T-helper 17 cell (primary cell): ENCODE results near the gene WDR93. TPM values are rescaled to one million over a fixed set of nuclear protein-coding genes. Genes with fewer than 3 reads are reported as not detected.

Source experiments
- ATAC-seq: fragments of 150-1000 bp; cut with Tn5 transposase; 2 replicates; pipeline ENCODE4 v1.10.0; 2021; ENCODE audit warnings: mild to moderate bottlenecking, moderate library complexity
- DNase-seq, 3 donors: peaks; one replicate each; pipeline versions ENCODE4 v3.0.0 to v3.0.0-alpha.2; 2020 to 2021
- H3K9me3 ChIP-seq: one replicate; pipeline ENCODE4 v1.7.0; 2013; ENCODE audit warnings: low read length, mild to moderate bottlenecking; ENCODE audit not compliant: control insufficient read depth, poor library complexity, severe bottlenecking
- H3K27ac Mint-ChIP-seq: one replicate; pipeline ENCODE4 v1.8.0; 2022; ENCODE audit warnings: mild to moderate bottlenecking, moderate library complexity, mixed read lengths
- H3K27me3 Mint-ChIP-seq: one replicate; pipeline ENCODE4 v1.8.0; 2022; ENCODE audit warnings: mixed read lengths
- H3K36me3 Mint-ChIP-seq: one replicate; pipeline ENCODE4 v1.8.0; 2022; ENCODE audit warnings: low read depth, mixed read lengths
- H3K4me1 Mint-ChIP-seq: one replicate; pipeline ENCODE4 v1.8.0; 2022; ENCODE audit warnings: mild to moderate bottlenecking, mixed read lengths
- H3K4me3 Mint-ChIP-seq: one replicate; pipeline ENCODE4 v1.8.0; 2022; ENCODE audit warnings: mild to moderate bottlenecking, moderate library complexity, mixed read lengths
- total RNA-seq, 4 donors: library from RNA in 2 of 4; stranded (reverse) in 2 of 4; gene quantifications; one replicate each; pipeline ENCODE4 v1.2.3 and lab custom pipeline; 2022 to 2026

WDR93 gene
- total RNA-seq, 2 donors from 2014 or later = 0.18 TPM; not detected in 1

GRCh38 chr15:89654301-89654761, 36.3 kb upstream of the WDR93 start:
- no peak for DNase-seq
- Mint-ChIP-seq H3K27me3 (peaks cover 71% of the 10 kb centered on the region), H3K27ac (no peak overlapping the region), H3K4me3 (peak overlapping the region; percentile 72), H3K4me1 (peaks cover 9% of the 10 kb centered on the region), H3K36me3 (peaks cover 12% of the 10 kb centered on the region)
- no peak for ATAC-seq
- H3K9me3 ChIP-seq = no peaks in the 10 kb centered on the region

DNA sequence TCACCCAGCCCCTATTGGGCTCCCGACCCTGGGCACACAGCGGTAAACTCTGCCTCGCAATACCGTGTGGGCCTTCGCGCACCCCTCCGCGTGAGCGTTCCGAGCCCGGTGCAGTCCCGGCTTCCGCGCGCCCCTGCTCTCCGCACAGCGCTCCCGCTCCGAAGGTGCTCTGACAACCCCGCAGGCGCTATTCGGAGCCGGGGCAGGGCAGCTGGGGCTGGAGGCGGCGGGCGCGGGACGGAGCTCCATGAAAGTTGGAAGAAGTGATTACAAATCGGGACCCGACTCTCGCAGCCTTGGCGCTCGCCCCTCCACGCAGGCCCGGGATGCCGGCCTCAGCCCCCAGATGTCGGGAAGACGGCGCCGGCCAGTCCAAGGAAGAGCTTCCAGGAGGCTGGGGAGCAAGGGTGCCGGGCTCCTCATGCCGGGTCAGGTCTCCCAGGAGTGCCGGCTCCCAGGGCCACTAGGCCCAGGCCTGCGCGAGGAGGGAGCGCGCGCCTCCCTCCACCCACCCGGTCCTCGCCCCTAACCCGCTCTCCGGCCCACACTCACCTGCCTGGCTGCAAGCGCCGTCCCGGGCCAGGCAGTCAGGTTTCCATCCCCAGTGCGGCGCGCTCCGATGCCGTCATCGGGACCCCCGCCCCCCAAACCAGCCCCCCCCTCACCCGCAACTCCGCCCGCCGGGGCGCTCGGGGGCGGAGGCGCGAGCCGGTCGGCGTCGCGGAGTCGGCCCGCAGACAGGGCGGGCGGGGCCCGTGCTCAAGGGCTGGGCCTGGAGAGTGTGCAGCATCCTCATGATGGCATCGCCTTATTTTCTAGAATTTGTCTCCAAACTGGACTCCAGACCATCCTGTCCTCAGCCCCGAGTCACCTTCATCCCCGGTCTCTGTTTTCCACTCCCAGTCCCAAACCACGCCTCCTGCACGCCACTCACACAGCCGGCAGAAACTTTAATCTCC, 35.5 kb upstream of the WDR93 start, which contains the start of gene KIF7:
Gene KIF7 (minus strand): TSS at position 621 of the 959 bp plus-strand sequence. CDS start 2,537 bp downstream, outside the sequence.
- H3K27ac Mint-ChIP-seq = no peak within 1 kb of the TSS
- peaks cover 72% of the 10 kb centered on the region for H3K27me3 Mint-ChIP-seq
- no peak for DNase-seq

DNA sequence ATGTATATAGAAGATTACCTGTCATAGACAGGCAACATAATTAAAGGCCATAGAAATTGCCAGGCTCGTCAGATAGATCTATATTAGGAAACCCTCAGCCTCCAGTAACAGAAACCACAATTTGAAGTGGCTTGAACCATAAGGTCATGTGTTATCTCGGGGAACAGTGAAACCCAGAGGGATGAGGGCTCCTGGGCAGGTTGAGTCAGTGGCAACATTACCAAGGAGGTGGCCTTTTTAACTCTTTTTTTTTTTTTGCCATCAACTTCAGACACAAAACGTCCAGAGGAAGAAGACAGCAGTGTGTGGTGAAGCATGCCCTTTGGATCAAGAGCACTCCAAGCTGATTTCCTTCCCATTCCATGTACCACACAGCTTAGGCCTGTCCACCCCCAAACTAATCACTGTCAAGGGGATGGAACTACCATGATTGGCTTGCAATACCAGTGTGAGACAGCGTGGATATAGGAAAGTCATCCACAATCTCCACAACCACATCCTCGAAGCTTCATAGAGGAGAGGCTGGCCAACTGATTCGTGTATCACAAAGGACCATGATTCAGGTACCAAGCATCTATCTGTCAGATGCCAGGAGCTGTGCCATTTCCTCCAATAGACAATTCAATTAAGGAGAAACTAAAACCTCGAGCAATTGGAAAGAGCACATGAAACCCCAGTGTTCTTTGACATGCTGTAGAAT, 34.3 kb upstream of the WDR93 start:
- ATAC-seq = no peak
- Mint-ChIP-seq H3K36me3 (peaks cover 14% of the 10 kb centered on the region), H3K27me3 (peaks cover 75% of the 10 kb centered on the region), H3K4me1 (peaks cover 9% of the 10 kb centered on the region), H3K27ac (no peak overlapping the region), H3K4me3 (no peak overlapping the region)
- H3K9me3 ChIP-seq = no peaks in the 10 kb centered on the region
- DNase-seq = no peak

More for the DNA sequence above, 35.5 kb upstream of the WDR93 start, which contains the start of gene KIF7:
- peak within 1 kb of the TSS; percentile 82 for H3K4me3 Mint-ChIP-seq
- peak; percentile 37 for ATAC-seq
- H3K4me1 Mint-ChIP-seq = peaks cover 9% of the 10 kb centered on the region
- no peaks in the 10 kb centered on the region for H3K9me3 ChIP-seq
- peaks cover 12% of the 10 kb centered on the region for H3K36me3 Mint-ChIP-seq

- peaks cover 14% of the 10 kb centered on the region for H3K36me3 Mint-ChIP-seq
- no peak overlapping the region for H3K4me3 Mint-ChIP-seq
- peaks cover 73% of the 10 kb centered on the region for H3K27me3 Mint-ChIP-seq
- H3K9me3 ChIP-seq = no peaks in the 10 kb centered on the region
- H3K27ac Mint-ChIP-seq = no peak overlapping the region
- DNase-seq (no peak), ATAC-seq (no peak)
- peaks cover 12% of the 10 kb centered on the region for H3K4me1 Mint-ChIP-seq
These were observed 32.9 kb upstream of the WDR93 start for GRCh38 chr15:89657686-89658200.

GRCh38 chr15:89659295-89659694, 31.3 kb upstream of the WDR93 start:
- H3K27ac Mint-ChIP-seq = no peak overlapping the region
- H3K36me3 Mint-ChIP-seq = peaks cover 9% of the 10 kb centered on the region
- H3K27me3 Mint-ChIP-seq = peaks cover 63% of the 10 kb centered on the region
- ATAC-seq = no peak
- no peak for DNase-seq
- peaks cover 7% of the 10 kb centered on the region for H3K4me1 Mint-ChIP-seq
- no peak overlapping the region for H3K4me3 Mint-ChIP-seq
- no peaks in the 10 kb centered on the region for H3K9me3 ChIP-seq

DNA sequence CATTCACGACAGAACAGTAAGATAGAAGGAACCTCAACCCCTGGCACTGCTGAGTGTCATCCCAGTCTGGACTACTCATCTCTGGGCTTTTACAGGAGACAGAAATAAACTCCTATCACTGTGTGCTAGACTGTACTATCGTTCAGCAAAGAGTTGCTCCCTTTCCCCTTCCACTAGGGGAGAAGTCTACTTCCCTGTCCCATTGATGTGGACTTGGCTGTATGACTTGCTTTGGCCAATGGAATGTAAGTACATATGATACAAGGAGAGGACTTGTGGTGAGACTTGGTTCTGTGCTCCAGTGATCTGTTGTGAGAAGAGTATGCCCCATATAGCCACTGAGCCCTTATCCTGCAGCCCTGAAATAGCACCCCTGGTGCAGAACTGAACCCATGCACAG, 30.1 kb upstream of the WDR93 start:
- H3K4me1 Mint-ChIP-seq = peaks cover 6% of the 10 kb centered on the region
- no peak for DNase-seq
- no peak overlapping the region for H3K4me3 Mint-ChIP-seq
- H3K27me3 Mint-ChIP-seq = peaks cover 64% of the 10 kb centered on the region
- no peak for ATAC-seq
- no peaks in the 10 kb centered on the region for H3K9me3 ChIP-seq
- no peak overlapping the region for H3K27ac Mint-ChIP-seq
- peaks cover 5% of the 10 kb centered on the region for H3K36me3 Mint-ChIP-seq

DNA sequence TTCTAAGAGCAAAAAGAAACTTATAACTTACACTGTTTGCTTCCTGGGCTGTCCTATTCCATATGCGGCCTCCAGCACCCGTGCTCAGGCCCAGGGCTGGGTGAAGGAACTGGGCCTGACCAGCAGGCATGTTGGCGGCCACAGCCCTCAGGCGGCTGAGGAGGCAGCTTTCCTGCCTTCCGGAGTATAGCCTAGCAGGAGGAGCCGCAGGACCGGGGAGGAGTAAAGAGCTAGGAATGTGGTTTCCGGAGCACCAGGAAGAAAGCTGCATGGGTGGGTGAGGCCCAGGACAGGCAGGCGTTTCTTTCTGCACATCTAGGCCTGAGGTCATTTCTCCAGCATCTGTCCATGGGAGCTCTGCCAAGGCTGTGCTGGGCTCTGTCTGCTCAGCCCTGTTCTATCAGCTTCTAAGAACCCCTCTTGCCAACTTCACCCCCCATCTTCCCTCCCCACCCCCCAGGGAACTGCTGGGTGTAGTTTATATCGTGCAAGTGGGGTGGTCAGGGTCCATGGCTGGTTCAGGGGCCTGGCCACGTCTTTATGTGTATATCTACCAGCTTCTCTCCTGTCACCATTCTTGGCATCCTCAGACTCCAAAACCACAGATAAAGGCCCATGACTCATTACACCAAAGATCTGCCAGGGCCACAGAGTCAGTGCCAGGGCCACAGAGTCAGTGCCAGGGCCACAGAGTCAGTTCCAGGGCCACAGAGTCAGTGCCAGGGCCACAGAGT, 27.6 kb upstream of the WDR93 start:
- DNase-seq (no peak), ATAC-seq (no peak)
- Mint-ChIP-seq H3K4me3 (no peak overlapping the region), H3K36me3 (peaks cover 8% of the 10 kb centered on the region), H3K27ac (no peak overlapping the region), H3K4me1 (peaks cover 6% of the 10 kb centered on the region), H3K27me3 (peaks cover 55% of the 10 kb centered on the region)
- H3K9me3 ChIP-seq = no peaks in the 10 kb centered on the region

- peaks cover 48% of the 10 kb centered on the region for H3K27me3 Mint-ChIP-seq
- H3K4me1 Mint-ChIP-seq = peaks cover 6% of the 10 kb centered on the region
- no peak overlapping the region for H3K27ac Mint-ChIP-seq
- peak overlapping the region; percentile 75 for H3K4me3 Mint-ChIP-seq
- H3K36me3 Mint-ChIP-seq = peaks cover 5% of the 10 kb centered on the region
- ATAC-seq = no peak
- no peak for DNase-seq
- H3K9me3 ChIP-seq = no peaks in the 10 kb centered on the region
These were observed 25.9 kb upstream of the WDR93 start for GRCh38 chr15:89664441-89665350.

- no peak for ATAC-seq
These were observed 25.0 kb upstream of the WDR93 start for GRCh38 chr15:89665449-89666181.

GRCh38 chr15:89666184-89666857, 24.3 kb upstream of the WDR93 start:
- no peak overlapping the region for H3K4me3 Mint-ChIP-seq
- H3K4me1 Mint-ChIP-seq = peaks cover 6% of the 10 kb centered on the region

More at GRCh38 chr15:89665449-89666181, 25.0 kb upstream of the WDR93 start:
- no peaks in the 10 kb centered on the region for H3K9me3 ChIP-seq
- H3K36me3 Mint-ChIP-seq = peaks cover 3% of the 10 kb centered on the region
- DNase-seq = no peak
- H3K27me3 Mint-ChIP-seq = peaks cover 44% of the 10 kb centered on the region
- H3K27ac Mint-ChIP-seq = no peak overlapping the region
- H3K4me3 Mint-ChIP-seq = no peak overlapping the region
- peaks cover 6% of the 10 kb centered on the region for H3K4me1 Mint-ChIP-seq

More at GRCh38 chr15:89666184-89666857, 24.3 kb upstream of the WDR93 start:
- Mint-ChIP-seq H3K27me3 (peaks cover 45% of the 10 kb centered on the region), H3K36me3 (peaks cover 3% of the 10 kb centered on the region), H3K27ac (no peak overlapping the region)
- no peaks in the 10 kb centered on the region for H3K9me3 ChIP-seq
- DNase-seq (no peak), ATAC-seq (no peak)
